NCI-H187 treated with DMSO at 0.1 percent for 48 hours (cell line): ENCODE measurements around the gene N4BP2L2.

Experiments used
- DNase-seq: peaks from one replicate; lab custom pipeline; 2025; lab: John Stamatoyannopoulos, UW

The N4BP2L2 gene

GRCh38 chr13:32468502-32469142, 70.0 kb downstream of the N4BP2L2 start:
- no peak for DNase-seq

- DNase-seq: no peak
Observed at GRCh38 chr13:32456591-32456990, 82.0 kb downstream of the N4BP2L2 start.

GRCh38 chr13:32455594-32455903, 83.0 kb downstream of the N4BP2L2 start:
- DNase-seq: no peak

- DNase-seq: no peak
Observed at GRCh38 chr13:32454886-32455593, 83.6 kb downstream of the N4BP2L2 start.

- DNase-seq: no peak
Observed at GRCh38 chr13:32453981-32454380, 84.6 kb downstream of the N4BP2L2 start.

GRCh38 chr13:32448972-32449371, 89.6 kb downstream of the N4BP2L2 start:
- DNase-seq: no peak

GRCh38 chr13:32447894-32448623, 90.5 kb downstream of the N4BP2L2 start:
- DNase-seq: no peak

- no peak for DNase-seq
Observed at GRCh38 chr13:32446773-32447465, 91.7 kb downstream of the N4BP2L2 start.

- no peak for DNase-seq
Observed at GRCh38 chr13:32446220-32446619, 92.4 kb downstream of the N4BP2L2 start.

- DNase-seq: no peak
Observed at GRCh38 chr13:32445461-32445860, 93.1 kb downstream of the N4BP2L2 start.

- no peak for DNase-seq
Observed at GRCh38 chr13:32443111-32443510, 95.5 kb downstream of the N4BP2L2 start.

- no peak for DNase-seq
Observed at GRCh38 chr13:32438871-32439270, 99.7 kb downstream of the N4BP2L2 start.

GRCh38 chr13:32432856-32433255, 105.7 kb downstream of the N4BP2L2 start:
- DNase-seq: no peak

- DNase-seq: no peak
Observed at GRCh38 chr13:32431361-32431760, 107.2 kb downstream of the N4BP2L2 start.

- DNase-seq: no peak
Observed at GRCh38 chr13:32430018-32430747, 108.4 kb downstream of the N4BP2L2 start.

GRCh38 chr13:32429433-32429909, 109.1 kb downstream of the N4BP2L2 start:
- DNase-seq: no peak

- no peak for DNase-seq
Observed at GRCh38 chr13:32428581-32429432, 109.8 kb downstream of the N4BP2L2 start.

- DNase-seq: no peak
Observed at GRCh38 chr13:32427852-32428580, 110.6 kb downstream of the N4BP2L2 start, which contains the start of gene N4BP2L1. Gene N4BP2L1, minus strand, starts transcription at chr13:32428130. Its CDS starts 48 bp downstream, at chr13:32428082.

- DNase-seq: no peak
Observed at GRCh38 chr13:32426990-32427851, 111.4 kb downstream of the N4BP2L2 start.
